SK-N-SH (cell line): ENCODE data around the gene NEU2. TPM values are rescaled to one million over a fixed set of nuclear protein-coding genes. Genes with fewer than 3 reads are reported as not detected.

Source experiments
- CTCF ChIA-PET: fragments of 300-600, 350-600 bp; formaldehyde crosslinking; extraction: SDS; loops from one replicate; lab custom pipeline; 2021; lab: Yijun Ruan, JAX
- POLR2A ChIA-PET: fragments of 350-600 bp; sonication (Branson Sonifier 250); formaldehyde crosslinking; extraction: SDS; loops from one replicate; lab custom pipeline; 2020; ENCODE audit warnings: antibody characterized with exemption, inconsistent platforms; lab: Yijun Ruan, JAX
- DNase-seq: peaks from one replicate; pipeline ENCODE4 v3.0.0; 2012
- H2AFZ ChIP-seq: fragments of 200-600 bp; sonication (generic); 2 replicates; pipeline ENCODE4 v1.8.1; 2016; ENCODE audit warnings: antibody characterized with exemption, mild to moderate bottlenecking, low read depth
- H3F3A ChIP-seq: fragments of 200-600 bp; sonication (generic); replicated peaks from 2 replicates; pipeline ENCODE3; 2016; ENCODE audit warnings: antibody characterized with exemption, mild to moderate bottlenecking; ENCODE audit not compliant: insufficient read depth
- H3K27ac ChIP-seq, 2 experiments: fragments of 200-500 bp in 1 of 2; fragments of 200-600 bp in 1 of 2; sonication (Bioruptor generic) in 1 of 2; sonication (generic), shearing (Covaris generic) in 1 of 2; 2 replicates each; pipeline versions ENCODE4 v1.5.1 to v1.6.1; 2014 to 2016; ENCODE audit warnings: low read depth in 2 of 2, inconsistent platforms in 1 of 2, low read length in 1 of 2, mild to moderate bottlenecking in 1 of 2, mixed read lengths in 1 of 2
- H3K27me3 ChIP-seq: fragments of 200-600 bp; sonication (generic), shearing (Covaris generic); 2 replicates; pipeline ENCODE4 v1.6.1; 2016; ENCODE audit warnings: mixed run types; ENCODE audit not compliant: insufficient read depth
- H3K36me3 ChIP-seq, 2 experiments: fragments of 200-500 bp in 1 of 2; fragments of 200-600 bp in 1 of 2; sonication (Bioruptor generic) in 1 of 2; sonication (generic) in 1 of 2; replicated peaks in 1 of 2; 2 replicates each; pipeline versions ENCODE3 to v1.5.1; 2014 to 2016; ENCODE audit warnings: low read length in 1 of 2, mild to moderate bottlenecking in 1 of 2; ENCODE audit not compliant: insufficient read depth in 2 of 2, control insufficient read depth in 1 of 2
- H3K4me1 ChIP-seq, 2 experiments: fragments of 200-500 bp in 1 of 2; fragments of 200-600 bp in 1 of 2; sonication (Bioruptor generic) in 1 of 2; sonication (generic), shearing (Covaris generic) in 1 of 2; 2 replicates each; pipeline versions ENCODE4 v1.5.1 to v1.6.1; 2014 to 2016; ENCODE audit warnings: low read depth in 1 of 2, low read length in 1 of 2, mixed run types in 1 of 2; ENCODE audit not compliant: insufficient read depth in 2 of 2, control insufficient read depth in 1 of 2
- H3K4me2 ChIP-seq: fragments of 200-600 bp; sonication (generic), shearing (Covaris generic); 2 replicates; pipeline ENCODE4 v1.6.1; 2017; ENCODE audit warnings: mixed run types
- H3K4me3 ChIP-seq, 2 experiments: fragments of 200-500 bp in 1 of 2; fragments of 200-600 bp in 1 of 2; sonication (Bioruptor generic) in 1 of 2; sonication (generic), shearing (Covaris generic) in 1 of 2; 2 replicates each; pipeline versions ENCODE4 v1.5.1 to v1.8.1; 2014 to 2016; ENCODE audit warnings: low read depth in 2 of 2, inconsistent platforms in 1 of 2, low read length in 1 of 2, mild to moderate bottlenecking in 1 of 2, mixed read lengths in 1 of 2, moderate library complexity in 1 of 2
- H3K79me2 ChIP-seq: fragments of 200-600 bp; sonication (generic); 2 replicates; pipeline ENCODE4 v1.8.1; 2017; ENCODE audit warnings: mild to moderate bottlenecking; ENCODE audit not compliant: insufficient read depth
- H3K9ac ChIP-seq: fragments of 200-600 bp; sonication (generic); 2 replicates; pipeline ENCODE4 v1.6.1; 2017; ENCODE audit warnings: mixed run types
- H3K9me2 ChIP-seq: fragments of 200-600 bp; sonication (generic); 2 replicates; pipeline ENCODE4 v1.6.1; 2017; ENCODE audit warnings: mixed run types
- H3K9me3 ChIP-seq: fragments of 200-600 bp; sonication (generic); 2 replicates; pipeline ENCODE4 v1.6.1; 2017; ENCODE audit warnings: mixed run types, mild to moderate bottlenecking, moderate library complexity
- H4K20me1 ChIP-seq: fragments of 200-600 bp; sonication (generic); 2 replicates; pipeline ENCODE4 v1.6.1; 2017; ENCODE audit warnings: mild to moderate bottlenecking, mixed run types; ENCODE audit not compliant: insufficient read depth
- EZH2phosphoT487 ChIP-seq: fragments of 200-600 bp; sonication (generic); IDR thresholded peaks from 2 replicates; pipeline ENCODE4 v1.6.1; 2017; ENCODE audit warnings: low read depth, mixed run types, mild to moderate bottlenecking, antibody characterized with exemption, moderate library complexity, borderline replicate concordance
- FOSL2 ChIP-seq: IDR thresholded peaks from 2 replicates; pipeline ENCODE4 v1.4.0; 2012; ENCODE audit warnings: low read depth, mild to moderate bottlenecking, moderate library complexity, borderline replicate concordance
- FOXJ3 ChIP-seq: sonication (generic); formaldehyde crosslinking; IDR thresholded peaks from 2 replicates; pipeline ENCODE4 v1.5.1; 2020; ENCODE audit warnings: mild to moderate bottlenecking, missing genetic modification reagents
- FOXM1 ChIP-seq: IDR thresholded peaks from 2 replicates; pipeline ENCODE4 v1.4.0; 2012; ENCODE audit warnings: low read depth, mild to moderate bottlenecking
- GABPA ChIP-seq: IDR thresholded peaks from 2 replicates; pipeline ENCODE4 v1.4.0; 2012; ENCODE audit warnings: low read depth, mild to moderate bottlenecking
- JUND ChIP-seq: IDR thresholded peaks from 2 replicates; pipeline ENCODE4 v1.4.0; 2012
- MXI1 ChIP-seq: IDR thresholded peaks from 2 replicates; pipeline ENCODE4 v1.6.1; 2012; ENCODE audit warnings: mild to moderate bottlenecking, low read depth, low read length, improper control_type of control experiment
- RCOR1 ChIP-seq: fragments of 150-350 bp; IDR thresholded peaks from 2 replicates; pipeline ENCODE4 v1.6.1; 2017; ENCODE audit warnings: antibody characterized with exemption, low read length
- RXRA ChIP-seq: IDR thresholded peaks from 2 replicates; pipeline ENCODE4 v1.4.0; 2012; ENCODE audit warnings: low read depth, mild to moderate bottlenecking, borderline replicate concordance
- TCF12 ChIP-seq: IDR thresholded peaks from 2 replicates; pipeline ENCODE4 v1.4.0; 2012
- YY1 ChIP-seq: IDR thresholded peaks from 2 replicates; pipeline ENCODE4 v1.4.0; 2012; ENCODE audit warnings: low read depth, mild to moderate bottlenecking
- WGBS: methylation state at CpG from one replicate; pipeline ENCODE4 v1.1.6; 2017; ENCODE audit warnings: low lambda C conversion rate; 5-methylcytosine and 5-hydroxymethylcytosine counted together
- polyA plus RNA-seq, 3 experiments: library from polyadenylated mRNA; depleted of rRNA; stranded (reverse); fragments of >200 nt; gene quantifications; 2 replicates each; pipeline ENCODE4 v1.2.3, GENCODE V29; 2012
- TF ChIP-seq, protein P1 (sequence below): IDR thresholded peaks from 2 replicates; pipeline ENCODE4 v1.6.1; 2012; ENCODE audit warnings: mild to moderate bottlenecking, low read depth, low read length, moderate library complexity
- TF ChIP-seq, protein P2 (sequence below): IDR thresholded peaks from 2 replicates; pipeline ENCODE4 v1.4.0; 2012; ENCODE audit warnings: low read depth, borderline replicate concordance
- TF ChIP-seq, protein P3 (sequence below): IDR thresholded peaks from 2 replicates; pipeline ENCODE4 v1.4.0; 2012; ENCODE audit warnings: low read depth, borderline replicate concordance
- TF ChIP-seq, protein P4 (sequence below): IDR thresholded peaks from 2 replicates; pipeline ENCODE4; 2012
- TF ChIP-seq, protein P5 (sequence below): fragments of 200-600 bp; sonication (generic); IDR thresholded peaks from 2 replicates; pipeline ENCODE4 v1.6.1; 2017; ENCODE audit warnings: antibody characterized with exemption, mild to moderate bottlenecking, moderate library complexity
- TF ChIP-seq, protein P6 (sequence below): fragments of 150-350 bp; IDR thresholded peaks from 2 replicates; pipeline ENCODE4 v1.6.1; 2016; ENCODE audit warnings: mild to moderate bottlenecking, low read depth, low read length
- TF ChIP-seq, protein P7 (sequence below): fragments of 150-350 bp; IDR thresholded peaks from 2 replicates; pipeline ENCODE4 v1.6.1; 2017; ENCODE audit warnings: antibody characterized with exemption, low read length, low read depth, borderline replicate concordance

Gene NEU2
- polyA plus RNA-seq, 1 of the 3 experiments (the other 2 are of a cell fraction), result not detected

DNA sequence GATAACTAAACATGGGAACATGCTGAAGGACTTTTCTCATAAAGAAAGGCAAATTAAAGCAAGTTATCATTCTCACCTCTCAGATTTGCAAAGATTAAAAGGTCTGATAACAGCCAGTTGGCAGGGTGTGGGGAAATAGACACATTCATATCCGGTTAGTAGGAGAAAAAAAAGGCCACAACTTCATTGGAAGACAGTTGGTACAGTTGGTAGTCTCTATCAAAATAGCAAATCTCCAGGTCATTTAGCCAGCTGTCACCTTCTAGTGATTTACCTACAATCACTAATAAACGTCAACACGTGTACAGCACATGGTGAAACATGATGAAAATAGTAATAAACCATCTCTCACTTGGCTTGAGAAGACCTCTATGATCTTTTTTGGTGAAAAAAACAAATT is 44.3 kb downstream of the NEU2 start:
- POLR2A ChIA-PET, result no interaction called here
- no peak for DNase-seq

More for the DNA sequence above, 44.3 kb downstream of the NEU2 start:
- Histone ChIP-seq H3K9me3 (peaks cover 5% of the 10 kb centered on the region; the same call in 1 of the 2 replicates), H3K4me1 (no peaks in the 10 kb centered on the region), H3K36me3 (no peaks in the 10 kb centered on the region), H4K20me1 (no peaks in the 10 kb centered on the region), H3K27me3 (no peaks in the 10 kb centered on the region; the same call in 1 of the 2 replicates), H3K79me2 (no peaks in the 10 kb centered on the region), H3K27ac (no peak overlapping the region), H3K4me3 (no peak overlapping the region)
- WGBS, result 56% methylated on average over 3 of the region's 3 CpGs
- CTCF ChIA-PET, result interaction anchor here (1.2 to 1.3 kb wide), 2 partner anchors 16 to 22 kb away, joined by 3 read pairs; no protein-coding TSS in a partner anchor
- TF ChIP-seq JUND, result no peak
- TF ChIP-seq, protein P1, sequence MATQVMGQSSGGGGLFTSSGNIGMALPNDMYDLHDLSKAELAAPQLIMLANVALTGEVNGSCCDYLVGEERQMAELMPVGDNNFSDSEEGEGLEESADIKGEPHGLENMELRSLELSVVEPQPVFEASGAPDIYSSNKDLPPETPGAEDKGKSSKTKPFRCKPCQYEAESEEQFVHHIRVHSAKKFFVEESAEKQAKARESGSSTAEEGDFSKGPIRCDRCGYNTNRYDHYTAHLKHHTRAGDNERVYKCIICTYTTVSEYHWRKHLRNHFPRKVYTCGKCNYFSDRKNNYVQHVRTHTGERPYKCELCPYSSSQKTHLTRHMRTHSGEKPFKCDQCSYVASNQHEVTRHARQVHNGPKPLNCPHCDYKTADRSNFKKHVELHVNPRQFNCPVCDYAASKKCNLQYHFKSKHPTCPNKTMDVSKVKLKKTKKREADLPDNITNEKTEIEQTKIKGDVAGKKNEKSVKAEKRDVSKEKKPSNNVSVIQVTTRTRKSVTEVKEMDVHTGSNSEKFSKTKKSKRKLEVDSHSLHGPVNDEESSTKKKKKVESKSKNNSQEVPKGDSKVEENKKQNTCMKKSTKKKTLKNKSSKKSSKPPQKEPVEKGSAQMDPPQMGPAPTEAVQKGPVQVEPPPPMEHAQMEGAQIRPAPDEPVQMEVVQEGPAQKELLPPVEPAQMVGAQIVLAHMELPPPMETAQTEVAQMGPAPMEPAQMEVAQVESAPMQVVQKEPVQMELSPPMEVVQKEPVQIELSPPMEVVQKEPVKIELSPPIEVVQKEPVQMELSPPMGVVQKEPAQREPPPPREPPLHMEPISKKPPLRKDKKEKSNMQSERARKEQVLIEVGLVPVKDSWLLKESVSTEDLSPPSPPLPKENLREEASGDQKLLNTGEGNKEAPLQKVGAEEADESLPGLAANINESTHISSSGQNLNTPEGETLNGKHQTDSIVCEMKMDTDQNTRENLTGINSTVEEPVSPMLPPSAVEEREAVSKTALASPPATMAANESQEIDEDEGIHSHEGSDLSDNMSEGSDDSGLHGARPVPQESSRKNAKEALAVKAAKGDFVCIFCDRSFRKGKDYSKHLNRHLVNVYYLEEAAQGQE, result no peak
- TF ChIP-seq, protein P2, sequence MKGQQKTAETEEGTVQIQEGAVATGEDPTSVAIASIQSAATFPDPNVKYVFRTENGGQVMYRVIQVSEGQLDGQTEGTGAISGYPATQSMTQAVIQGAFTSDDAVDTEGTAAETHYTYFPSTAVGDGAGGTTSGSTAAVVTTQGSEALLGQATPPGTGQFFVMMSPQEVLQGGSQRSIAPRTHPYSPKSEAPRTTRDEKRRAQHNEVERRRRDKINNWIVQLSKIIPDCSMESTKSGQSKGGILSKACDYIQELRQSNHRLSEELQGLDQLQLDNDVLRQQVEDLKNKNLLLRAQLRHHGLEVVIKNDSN, result no peak
- TF ChIP-seq MXI1, result no peak
- TF ChIP-seq, protein P3, sequence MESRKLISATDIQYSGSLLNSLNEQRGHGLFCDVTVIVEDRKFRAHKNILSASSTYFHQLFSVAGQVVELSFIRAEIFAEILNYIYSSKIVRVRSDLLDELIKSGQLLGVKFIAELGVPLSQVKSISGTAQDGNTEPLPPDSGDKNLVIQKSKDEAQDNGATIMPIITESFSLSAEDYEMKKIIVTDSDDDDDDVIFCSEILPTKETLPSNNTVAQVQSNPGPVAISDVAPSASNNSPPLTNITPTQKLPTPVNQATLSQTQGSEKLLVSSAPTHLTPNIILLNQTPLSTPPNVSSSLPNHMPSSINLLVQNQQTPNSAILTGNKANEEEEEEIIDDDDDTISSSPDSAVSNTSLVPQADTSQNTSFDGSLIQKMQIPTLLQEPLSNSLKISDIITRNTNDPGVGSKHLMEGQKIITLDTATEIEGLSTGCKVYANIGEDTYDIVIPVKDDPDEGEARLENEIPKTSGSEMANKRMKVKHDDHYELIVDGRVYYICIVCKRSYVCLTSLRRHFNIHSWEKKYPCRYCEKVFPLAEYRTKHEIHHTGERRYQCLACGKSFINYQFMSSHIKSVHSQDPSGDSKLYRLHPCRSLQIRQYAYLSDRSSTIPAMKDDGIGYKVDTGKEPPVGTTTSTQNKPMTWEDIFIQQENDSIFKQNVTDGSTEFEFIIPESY, result no peak
- TF ChIP-seq RXRA, result no peak
- TF ChIP-seq RCOR1, result no peak
- TF ChIP-seq TCF12, result no peak
- TF ChIP-seq FOXJ3 (CRISPR knock-in tag), result no peak
- TF ChIP-seq GABPA, result no peak
- no peak for TF ChIP-seq YY1
- TF ChIP-seq FOSL2, result no peak
- no peak for TF ChIP-seq EZH2phosphoT487
- TF ChIP-seq, protein P4, sequence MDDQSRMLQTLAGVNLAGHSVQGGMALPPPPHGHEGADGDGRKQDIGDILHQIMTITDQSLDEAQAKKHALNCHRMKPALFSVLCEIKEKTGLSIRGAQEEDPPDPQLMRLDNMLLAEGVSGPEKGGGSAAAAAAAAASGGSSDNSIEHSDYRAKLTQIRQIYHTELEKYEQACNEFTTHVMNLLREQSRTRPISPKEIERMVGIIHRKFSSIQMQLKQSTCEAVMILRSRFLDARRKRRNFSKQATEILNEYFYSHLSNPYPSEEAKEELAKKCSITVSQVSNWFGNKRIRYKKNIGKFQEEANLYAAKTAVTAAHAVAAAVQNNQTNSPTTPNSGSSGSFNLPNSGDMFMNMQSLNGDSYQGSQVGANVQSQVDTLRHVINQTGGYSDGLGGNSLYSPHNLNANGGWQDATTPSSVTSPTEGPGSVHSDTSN, result no peak
- TF ChIP-seq, protein P5, sequence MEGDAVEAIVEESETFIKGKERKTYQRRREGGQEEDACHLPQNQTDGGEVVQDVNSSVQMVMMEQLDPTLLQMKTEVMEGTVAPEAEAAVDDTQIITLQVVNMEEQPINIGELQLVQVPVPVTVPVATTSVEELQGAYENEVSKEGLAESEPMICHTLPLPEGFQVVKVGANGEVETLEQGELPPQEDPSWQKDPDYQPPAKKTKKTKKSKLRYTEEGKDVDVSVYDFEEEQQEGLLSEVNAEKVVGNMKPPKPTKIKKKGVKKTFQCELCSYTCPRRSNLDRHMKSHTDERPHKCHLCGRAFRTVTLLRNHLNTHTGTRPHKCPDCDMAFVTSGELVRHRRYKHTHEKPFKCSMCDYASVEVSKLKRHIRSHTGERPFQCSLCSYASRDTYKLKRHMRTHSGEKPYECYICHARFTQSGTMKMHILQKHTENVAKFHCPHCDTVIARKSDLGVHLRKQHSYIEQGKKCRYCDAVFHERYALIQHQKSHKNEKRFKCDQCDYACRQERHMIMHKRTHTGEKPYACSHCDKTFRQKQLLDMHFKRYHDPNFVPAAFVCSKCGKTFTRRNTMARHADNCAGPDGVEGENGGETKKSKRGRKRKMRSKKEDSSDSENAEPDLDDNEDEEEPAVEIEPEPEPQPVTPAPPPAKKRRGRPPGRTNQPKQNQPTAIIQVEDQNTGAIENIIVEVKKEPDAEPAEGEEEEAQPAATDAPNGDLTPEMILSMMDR, result no peak
- no peak for TF ChIP-seq FOXM1
- TF ChIP-seq, protein P6, sequence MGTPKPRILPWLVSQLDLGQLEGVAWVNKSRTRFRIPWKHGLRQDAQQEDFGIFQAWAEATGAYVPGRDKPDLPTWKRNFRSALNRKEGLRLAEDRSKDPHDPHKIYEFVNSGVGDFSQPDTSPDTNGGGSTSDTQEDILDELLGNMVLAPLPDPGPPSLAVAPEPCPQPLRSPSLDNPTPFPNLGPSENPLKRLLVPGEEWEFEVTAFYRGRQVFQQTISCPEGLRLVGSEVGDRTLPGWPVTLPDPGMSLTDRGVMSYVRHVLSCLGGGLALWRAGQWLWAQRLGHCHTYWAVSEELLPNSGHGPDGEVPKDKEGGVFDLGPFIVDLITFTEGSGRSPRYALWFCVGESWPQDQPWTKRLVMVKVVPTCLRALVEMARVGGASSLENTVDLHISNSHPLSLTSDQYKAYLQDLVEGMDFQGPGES, result no peak
- TF ChIP-seq, protein P7, sequence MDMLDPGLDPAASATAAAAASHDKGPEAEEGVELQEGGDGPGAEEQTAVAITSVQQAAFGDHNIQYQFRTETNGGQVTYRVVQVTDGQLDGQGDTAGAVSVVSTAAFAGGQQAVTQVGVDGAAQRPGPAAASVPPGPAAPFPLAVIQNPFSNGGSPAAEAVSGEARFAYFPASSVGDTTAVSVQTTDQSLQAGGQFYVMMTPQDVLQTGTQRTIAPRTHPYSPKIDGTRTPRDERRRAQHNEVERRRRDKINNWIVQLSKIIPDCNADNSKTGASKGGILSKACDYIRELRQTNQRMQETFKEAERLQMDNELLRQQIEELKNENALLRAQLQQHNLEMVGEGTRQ, result no peak
- TF ChIP-seq, all 33 proteins: peak for 0
- no peaks in the 10 kb centered on the region for H3F3A ChIP-seq
- no peaks in the 10 kb centered on the region for H3K9me2 ChIP-seq
- no peak overlapping the region for H3K9ac ChIP-seq
- no peak overlapping the region for H2AFZ ChIP-seq
- no peak overlapping the region for H3K4me2 ChIP-seq
